GM12878 (cell line): ENCODE measurements around the gene NUP210. TPM values are rescaled to one million over a fixed set of nuclear protein-coding genes. Genes with fewer than 3 reads are reported as not detected.

ENCODE experiments used
- ATAC-seq: fragments of 200-7000 bp; cut with Tn5 transposase; 3 replicates; pipeline ENCODE4 v1.9.1; 2020; ENCODE audit warnings: mild to moderate bottlenecking, moderate library complexity
- BruUV-seq: library from RNA; stranded (reverse); fragments of 400-500 nt; replicated peaks from 2 replicates; lab custom pipeline; 2021; lab: Mats Ljungman, UMichigan
- CTCF ChIA-PET: fragments of 300-600 bp; sonication (Branson Sonifier 250); formaldehyde crosslinking; extraction: SDS; loops from one replicate; lab custom pipeline; 2021; ENCODE audit warnings: inconsistent platforms; lab: Yijun Ruan, JAX
- POLR2A ChIA-PET: fragments of 350-600 bp; formaldehyde crosslinking; extraction: SDS; loops from one replicate; lab custom pipeline; 2021; ENCODE audit warnings: inconsistent platforms; lab: Charles Lee
- RAD21 ChIA-PET: fragments of 300-600 bp; sonication (Branson Sonifier 250); formaldehyde crosslinking; loops from one replicate; lab custom pipeline; 2023; ENCODE audit warnings: antibody characterized with exemption; ENCODE audit not compliant: unreplicated experiment; lab: Charles Lee
- SMC1A ChIA-PET: fragments of 300-600 bp; sonication (Branson Sonifier 250); formaldehyde crosslinking; loops from one replicate; lab custom pipeline; 2023; ENCODE audit not compliant: unreplicated experiment, uncharacterized antibody; lab: Charles Lee
- DNase-seq: peaks from one replicate; pipeline ENCODE4 v3.0.0-alpha.2; 2011; ENCODE audit warnings: low read depth, low spot score
- FAIRE-seq: peaks from 3 replicates; lab custom pipeline; 2011; peaks lifted over from hg19 to GRCh38; lab: Jason Lieb, UNC
- H2AFZ ChIP-seq: 2 replicates; pipeline ENCODE4 v1.6.0; 2011; ENCODE audit warnings: low read depth, low read length, control low read depth; ENCODE audit not compliant: control insufficient read depth
- H3K27ac ChIP-seq: 2 replicates; pipeline ENCODE4 v1.5.1; 2011; ENCODE audit warnings: control low read depth; ENCODE audit not compliant: control insufficient read depth, insufficient read depth
- H3K27me3 ChIP-seq, 2 experiments: replicated peaks in 1 of 2; 2 replicates each; pipeline versions ENCODE4 v1.6.0 to v1.6.1; 2011; ENCODE audit warnings: low read length in 1 of 2; ENCODE audit not compliant: control insufficient read depth in 2 of 2, insufficient read depth in 2 of 2
- H3K36me3 ChIP-seq, 2 experiments: 2 replicates each; pipeline ENCODE4 v1.5.1; 2011; ENCODE audit warnings: low read length in 1 of 2; ENCODE audit not compliant: control insufficient read depth in 2 of 2, insufficient read depth in 2 of 2
- H3K4me1 ChIP-seq: 2 replicates; pipeline ENCODE4 v1.6.1; 2011; ENCODE audit warnings: mild to moderate bottlenecking, low read length, moderate library complexity, mixed read lengths; ENCODE audit not compliant: control insufficient read depth, insufficient read depth
- H3K4me2 ChIP-seq: 2 replicates; pipeline ENCODE4 v1.6.0; 2011; ENCODE audit warnings: control low read depth; ENCODE audit not compliant: control insufficient read depth, insufficient read depth
- H3K4me3 ChIP-seq: fragments of 200-600 bp; sonication (generic); 2 replicates; pipeline ENCODE4 v1.5.1; 2016
- H3K79me2 ChIP-seq: 2 replicates; pipeline ENCODE4 v1.6.0; 2011; ENCODE audit warnings: low read length; ENCODE audit not compliant: control insufficient read depth, insufficient read depth
- H3K9ac ChIP-seq: 2 replicates; pipeline ENCODE4 v1.8.0; 2011; ENCODE audit warnings: low read length, control low read depth, mixed read lengths; ENCODE audit not compliant: control insufficient read depth, insufficient read depth
- H3K9me3 ChIP-seq: replicated peaks from 3 replicates; pipeline ENCODE4 v1.5.1; 2011; ENCODE audit warnings: mild to moderate bottlenecking, low read length; ENCODE audit not compliant: control insufficient read depth, insufficient read depth
- H4K20me1 ChIP-seq: 2 replicates; pipeline ENCODE4 v1.6.0; 2011; ENCODE audit not compliant: control insufficient read depth, insufficient read depth
- GATAD2B ChIP-seq: fragments of 450-650 bp; conservative IDR thresholded peaks from 2 replicates; pipeline ENCODE4 v1.6.1; 2017; ENCODE audit warnings: low read depth, mild to moderate bottlenecking, moderate library complexity
- IKZF2 ChIP-seq, 2 experiments: fragments of 450-650 bp; IDR thresholded peaks; 2 replicates each; pipeline ENCODE4 v1.6.1; 2017; ENCODE audit warnings: mild to moderate bottlenecking in 2 of 2, moderate library complexity in 2 of 2
- LARP7 ChIP-seq: fragments of 450-650 bp; IDR thresholded peaks from 2 replicates; pipeline ENCODE4 v1.6.1; 2017; ENCODE audit warnings: mild to moderate bottlenecking
- MTA2 ChIP-seq: fragments of 450-650 bp; IDR thresholded peaks from 2 replicates; pipeline ENCODE4 v1.6.1; 2016; ENCODE audit warnings: low read depth, mild to moderate bottlenecking, moderate library complexity
- NR2C2 ChIP-seq: IDR thresholded peaks from 2 replicates; pipeline ENCODE4 v1.6.1; 2011; ENCODE audit warnings: borderline replicate concordance, low read depth; ENCODE audit not compliant: control insufficient read depth, insufficient read length
- SP1 ChIP-seq: IDR thresholded peaks from one replicate; pipeline ENCODE4 v1.6.1; 2011; ENCODE audit warnings: low read depth, low read length
- SUZ12 ChIP-seq: fragments of 200-600 bp; sonication (generic); IDR thresholded peaks from one replicate; pipeline ENCODE4 v1.6.1; 2018; ENCODE audit warnings: antibody characterized with exemption, mild to moderate bottlenecking; ENCODE audit not compliant: unreplicated experiment
- WGBS: methylation state at CpG from one replicate; pipeline ENCODE4 v1.1.6; 2016; ENCODE audit warnings: low lambda C conversion rate; ENCODE audit not compliant: insufficient replicate concordance, insufficient coverage; ENCODE audit errors: missing lambda C conversion rate; 5-methylcytosine and 5-hydroxymethylcytosine counted together
- in situ Hi-C: fragments of 300-500 bp; cut with MboI; formaldehyde crosslinking; loops from 9 replicates; pipeline ENCODE4 v1.14.3; 2018; ENCODE audit warnings: mixed read lengths
- intact Hi-C: fragments of 100-400 bp; cut with micrococcal nuclease; formaldehyde crosslinking; loops from one replicate; pipeline ENCODE4 v1.14.2; 2022; ENCODE audit not compliant: unreplicated experiment
- polyA plus RNA-seq, 11 experiments: library from polyadenylated mRNA; depleted of rRNA in 4 of 11; unstranded in 6 of 11; stranded (reverse) in 5 of 11; fragments of >200 nt; fragmentation: Nextera tagmentation in 4 of 11; fragmentation: Illumina TruSeq in 1 of 11; extraction: Ambion mirVana in 4 of 11; extraction: Trizol in 1 of 11; gene quantifications; 1 replicate in 1 of 11; 2 replicates in 10 of 11; pipeline versions ENCODE4 v1.2.1 to v1.2.3, GENCODE V29; 2011 to 2016; ENCODE audit warnings: inconsistent platforms in 2 of 11, missing spikeins in 2 of 11, low read depth in 1 of 11
- total RNA-seq, 4 experiments: library from RNA; depleted of rRNA in 3 of 4; stranded (reverse); fragments of >200 nt in 3 of 4; fragmentation: Illumina TruSeq in 1 of 4; extraction: Trizol in 1 of 4; gene quantifications; 2 replicates each; pipeline versions ENCODE4 v1.2.1 to v1.2.3, GENCODE V29; 2013 to 2021
- TF ChIP-seq, protein P1 (sequence below): IDR thresholded peaks from 2 replicates; pipeline ENCODE4 v1.6.1; 2012; ENCODE audit warnings: low read depth, low read length, improper control_type of control experiment

The NUP210 gene
- total and polyA plus RNA-seq, 10 of the 15 experiments (the other 5 are each of a cell fraction or from before 2014, with no cell fraction given): 2.9 to 150 (median 76.0) TPM

DNA sequence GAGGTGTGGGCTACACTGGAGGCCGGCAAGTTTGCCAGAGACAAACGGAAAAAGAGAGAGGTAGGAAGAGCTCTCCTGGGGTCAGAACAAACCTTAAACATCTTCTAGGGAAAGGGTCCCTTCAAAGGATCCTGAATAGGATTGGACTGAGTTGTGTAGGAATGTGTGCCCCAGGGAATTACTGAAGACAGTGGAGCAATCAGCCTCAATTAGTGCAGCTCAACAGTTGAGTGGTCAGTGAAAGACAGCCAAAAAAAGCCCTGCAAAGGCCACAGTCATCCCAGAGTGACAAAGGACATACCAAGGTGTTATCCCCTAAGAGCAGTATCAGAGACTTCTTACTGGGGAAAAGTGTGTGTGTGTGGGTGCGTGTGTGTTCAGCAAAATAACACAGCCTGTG, 70.3 kb downstream of the NUP210 start:
- ATAC-seq: no peak
- BruUV-seq: TSS peak; percentile 14
- H3K27me3 ChIP-seq: no peaks in the 10 kb centered on the region
- no peak for DNase-seq
- in situ Hi-C loops (no loop called here), intact Hi-C loops (no loop called here)
- POLR2A ChIA-PET: no interaction called here
- CTCF ChIA-PET: no interaction called here
- no peak for FAIRE-seq
- no peak overlapping the region for H3K9ac ChIP-seq
- RAD21 ChIA-PET: interaction anchor here (2.0 kb wide), 1 partner anchor 102 kb away, joined by 4 read pairs; no protein-coding TSS in a partner anchor
- H3K79me2 ChIP-seq: no peaks in the 10 kb centered on the region
- H3K4me3 ChIP-seq: no peak overlapping the region
- H3K27ac ChIP-seq: no peak overlapping the region
- no peaks in the 10 kb centered on the region for H3K9me3 ChIP-seq
- SMC1A ChIA-PET: interaction anchor here (1.2 to 2.0 kb wide), 3 partner anchors 18 to 149 kb away, joined by 3 to 6 read pairs (median 4); no protein-coding TSS in a partner anchor
- TF ChIP-seq NR2C2 (no peak), IKZF2 (IDR thresholded peaks at IDR 0.05) (no peak), MTA2 (no peak), GATAD2B (no peak), LARP7 (no peak), SP1 (no peak), SUZ12 (no peak)
- TF ChIP-seq, protein P1, sequence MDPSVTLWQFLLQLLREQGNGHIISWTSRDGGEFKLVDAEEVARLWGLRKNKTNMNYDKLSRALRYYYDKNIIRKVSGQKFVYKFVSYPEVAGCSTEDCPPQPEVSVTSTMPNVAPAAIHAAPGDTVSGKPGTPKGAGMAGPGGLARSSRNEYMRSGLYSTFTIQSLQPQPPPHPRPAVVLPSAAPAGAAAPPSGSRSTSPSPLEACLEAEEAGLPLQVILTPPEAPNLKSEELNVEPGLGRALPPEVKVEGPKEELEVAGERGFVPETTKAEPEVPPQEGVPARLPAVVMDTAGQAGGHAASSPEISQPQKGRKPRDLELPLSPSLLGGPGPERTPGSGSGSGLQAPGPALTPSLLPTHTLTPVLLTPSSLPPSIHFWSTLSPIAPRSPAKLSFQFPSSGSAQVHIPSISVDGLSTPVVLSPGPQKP: no peak
- TF ChIP-seq, all 136 proteins: peak for 0
- Histone ChIP-seq H2AFZ (no peak overlapping the region), H4K20me1 (no peaks in the 10 kb centered on the region; the same call in 1 of the 2 replicates), H3K36me3 (peaks cover 41 to 58% of the 10 kb centered on the region in 2 experiments), H3K4me1 (no peaks in the 10 kb centered on the region), H3K4me2 (no peak overlapping the region)
- 88% methylated on average over 3 of the region's 3 CpGs for WGBS
